GM06990 (cell line): ENCODE data around the gene ADCY7.

Experiments used
- DNase-seq: peaks from one replicate; pipeline ENCODE4 v3.0.0-alpha.2; 2011; ENCODE audit not compliant: insufficient read length; ENCODE audit errors: extremely low read depth
- H3K27me3 ChIP-seq: replicated peaks from 2 replicates; pipeline ENCODE4 v1.6.0; 2011; ENCODE audit warnings: low read length; ENCODE audit not compliant: control insufficient read depth, insufficient read depth
- H3K36me3 ChIP-seq: 2 replicates; pipeline ENCODE4 v1.5.1; 2011; ENCODE audit warnings: low read length; ENCODE audit not compliant: control insufficient read depth, insufficient read depth
- H3K4me3 ChIP-seq: replicated peaks from 2 replicates; pipeline ENCODE4 v1.5.1; 2011; ENCODE audit warnings: low read depth, mild to moderate bottlenecking, control low read depth, low read length
- CTCF ChIP-seq: IDR thresholded peaks from 2 replicates; pipeline ENCODE4 v1.5.1; 2011; ENCODE audit warnings: low read length, control low read depth, mild to moderate bottlenecking, inconsistent platforms; ENCODE audit not compliant: insufficient read depth, poor library complexity, severe bottlenecking

The ADCY7 gene

GRCh38 chr16:50246299-50247122 is 19.8 kb upstream of the ADCY7 start:
- no peak for DNase-seq
- H3K36me3 ChIP-seq, result no peaks in the 10 kb centered on the region
- H3K4me3 ChIP-seq, result peak overlapping the region; percentile 64
- no peak for TF ChIP-seq CTCF
- H3K27me3 ChIP-seq, result no peaks in the 10 kb centered on the region

- no peak for TF ChIP-seq CTCF
- no peak for DNase-seq
- Histone ChIP-seq H3K4me3 (no peak overlapping the region), H3K27me3 (no peaks in the 10 kb centered on the region), H3K36me3 (no peaks in the 10 kb centered on the region)
Observed at GRCh38 chr16:50247123-50247905, 19.0 kb upstream of the ADCY7 start.

- TF ChIP-seq CTCF, result no peak
- H3K4me3 ChIP-seq, result no peak overlapping the region
- no peak for DNase-seq
- H3K27me3 ChIP-seq, result no peaks in the 10 kb centered on the region
- H3K36me3 ChIP-seq, result no peaks in the 10 kb centered on the region
Observed at GRCh38 chr16:50247906-50248608, 18.3 kb upstream of the ADCY7 start.

- no peak for TF ChIP-seq CTCF
Observed at GRCh38 chr16:50248845-50249244, 17.5 kb upstream of the ADCY7 start.

GRCh38 chr16:50251375-50252081 is 14.8 kb upstream of the ADCY7 start:
- no peak for DNase-seq
- H3K36me3 ChIP-seq, result no peaks in the 10 kb centered on the region
- H3K4me3 ChIP-seq, result no peak overlapping the region
- H3K27me3 ChIP-seq, result no peaks in the 10 kb centered on the region
- no peak for TF ChIP-seq CTCF

More at GRCh38 chr16:50248845-50249244, 17.5 kb upstream of the ADCY7 start:
- DNase-seq, result no peak
- Histone ChIP-seq H3K36me3 (no peaks in the 10 kb centered on the region), H3K27me3 (no peaks in the 10 kb centered on the region), H3K4me3 (no peak overlapping the region)
